Liver (tissue), 9 donors: ENCODE measurements around the gene COP1. TPM values are rescaled to one million over a fixed set of nuclear protein-coding genes. Genes with fewer than 3 reads are reported as not detected.

Experiments
- DNase-seq: peaks from one replicate; pipeline ENCODE4 v3.0.0-alpha.2; 2017; ENCODE audit warnings: low spot score
- H3K27ac ChIP-seq, 2 donors: one replicate each; pipeline ENCODE4 v1.7.0; 2013; ENCODE audit warnings: inconsistent platforms in 2 of 2, low read length in 2 of 2, control low read depth in 1 of 2, low read depth in 1 of 2, mild to moderate bottlenecking in 1 of 2
- H3K27me3 ChIP-seq, 4 donors: one replicate each; pipeline versions ENCODE4 v1.6.1 to v1.7.0; 2013; ENCODE audit warnings: low read length in 3 of 4, inconsistent platforms in 1 of 4, mild to moderate bottlenecking in 1 of 4, moderate library complexity in 1 of 4; ENCODE audit not compliant: control insufficient read depth in 4 of 4, insufficient read depth in 4 of 4
- H3K36me3 ChIP-seq, 4 donors: one replicate each; pipeline versions ENCODE4 v1.6.1 to v1.7.0; 2013; ENCODE audit warnings: low read length in 3 of 4, mild to moderate bottlenecking in 3 of 4, low read depth in 1 of 4, moderate library complexity in 1 of 4; ENCODE audit not compliant: control insufficient read depth in 4 of 4, insufficient read depth in 3 of 4
- H3K4me1 ChIP-seq, 4 donors: one replicate each; pipeline versions ENCODE4 v1.6.1 to v1.7.0; 2013; ENCODE audit warnings: low read length in 3 of 4, mild to moderate bottlenecking in 3 of 4, moderate library complexity in 1 of 4; ENCODE audit not compliant: control insufficient read depth in 4 of 4, insufficient read depth in 4 of 4
- H3K4me3 ChIP-seq, 3 donors: one replicate each; pipeline versions ENCODE4 v1.6.1 to v1.7.0; 2013; ENCODE audit warnings: low read length in 3 of 3, control low read depth in 1 of 3, low read depth in 1 of 3, mild to moderate bottlenecking in 1 of 3
- H3K9ac ChIP-seq, 2 donors: one replicate each; pipeline ENCODE4 v1.7.0; 2013; ENCODE audit warnings: low read length in 2 of 2, mild to moderate bottlenecking in 2 of 2, moderate library complexity in 2 of 2, control low read depth in 1 of 2, low read depth in 1 of 2
- H3K9me3 ChIP-seq, 4 donors: one replicate each; pipeline versions ENCODE4 v1.6.1 to v1.7.0; 2013; ENCODE audit warnings: low read length in 3 of 4; ENCODE audit not compliant: control insufficient read depth in 4 of 4
- EGR1 ChIP-seq, 2 donors: IDR thresholded peaks; 2 replicates each; pipeline ENCODE4 v1.6.1; 2016 to 2018; ENCODE audit warnings: antibody characterized with exemption in 2 of 2, low read depth in 2 of 2
- FOXA1 ChIP-seq: IDR thresholded peaks from 2 replicates; pipeline ENCODE4 v1.6.1; 2016; ENCODE audit warnings: antibody characterized with exemption
- GABPA ChIP-seq, 2 donors: IDR thresholded peaks in 1 of 2; conservative IDR thresholded peaks in 1 of 2; 2 replicates each; pipeline ENCODE4 v1.6.1; 2016; ENCODE audit warnings: antibody characterized with exemption in 2 of 2, mild to moderate bottlenecking in 1 of 2, moderate library complexity in 1 of 2
- HNF4G ChIP-seq: IDR thresholded peaks from 2 replicates; pipeline ENCODE4 v1.6.1; 2016; ENCODE audit warnings: antibody characterized with exemption
- JUND ChIP-seq, 2 donors: IDR thresholded peaks; 2 replicates each; pipeline ENCODE4 v1.6.1; 2016; ENCODE audit warnings: antibody characterized with exemption in 2 of 2
- NR2F2 ChIP-seq: IDR thresholded peaks from 2 replicates; pipeline ENCODE4 v1.6.1; 2016; ENCODE audit warnings: antibody characterized with exemption
- RAD21 ChIP-seq, 2 donors: IDR thresholded peaks; 2 replicates each; pipeline ENCODE4 v1.6.1; 2016; ENCODE audit warnings: antibody characterized with exemption in 2 of 2, mild to moderate bottlenecking in 2 of 2
- REST ChIP-seq: IDR thresholded peaks from 2 replicates; pipeline ENCODE4 v1.6.1; 2016; ENCODE audit warnings: antibody characterized with exemption, mild to moderate bottlenecking
- RXRA ChIP-seq, 2 donors: IDR thresholded peaks; 2 replicates each; pipeline ENCODE4 v1.6.1; 2017 to 2018; ENCODE audit warnings: antibody characterized with exemption in 2 of 2, mild to moderate bottlenecking in 1 of 2
- SP1 ChIP-seq: IDR thresholded peaks from 2 replicates; pipeline ENCODE4 v1.6.1; 2018; ENCODE audit warnings: antibody characterized with exemption, mild to moderate bottlenecking
- TAF1 ChIP-seq: conservative IDR thresholded peaks from 2 replicates; pipeline ENCODE4 v1.6.1; 2016; ENCODE audit warnings: antibody characterized with exemption, mild to moderate bottlenecking
- YY1 ChIP-seq: IDR thresholded peaks from 2 replicates; pipeline ENCODE4 v1.6.1; 2016; ENCODE audit warnings: antibody characterized with exemption, mild to moderate bottlenecking
- ZBTB33 ChIP-seq: IDR thresholded peaks from 2 replicates; pipeline ENCODE4 v1.6.1; 2016; ENCODE audit warnings: antibody characterized with exemption
- WGBS: extraction: QIAGEN DNeasy Blood & Tissue Kit; methylation state at CpG from one replicate; pipeline ENCODE4 v1.1.7; 2013; 5-methylcytosine and 5-hydroxymethylcytosine counted together
- polyA plus RNA-seq, 2 donors: library from polyadenylated mRNA; stranded (reverse) in 1 of 2; unstranded in 1 of 2; fragments of 200-250 nt in 1 of 2; fragments of >200 nt in 1 of 2; fragmentation: Nextera tagmentation in 1 of 2; extraction: Ambion mirVana in 1 of 2; gene quantifications; one replicate each; pipeline versions ENCODE4 v1.2.1 to v1.2.3, GENCODE V29; 2013 to 2015
- total RNA-seq, 2 donors: library from RNA; depleted of rRNA; stranded (reverse); fragments of >200 nt; gene quantifications; one replicate each; pipeline ENCODE4 v1.2.3, GENCODE V29; 2014
- donor health status: healthy.
- donor health status: healthy.
- donor health status: healthy.
- donor health status: healthy.
- donor health status: healthy.

COP1 gene
- total and polyA plus RNA-seq, 4 donors, result 14.7 to 35.7 (median 22.5) TPM

GRCh38 chr1:175914115-175914514, 293.0 kb downstream of the COP1 start:
- no peak for DNase-seq
- Histone ChIP-seq H3K9ac (no peak overlapping the region), H3K27me3 (no peaks in the 10 kb centered on the region), H3K9me3 (peaks cover 0 to 4% (median under 1%) of the 10 kb centered on the region in 4 donors), H3K36me3 (no peaks in the 10 kb centered on the region), H3K27ac (no peak overlapping the region), H3K4me3 (no peak overlapping the region), H3K4me1 (no peaks in the 10 kb centered on the region)
- WGBS, result 90% methylated on average over 2 of the region's 2 CpGs
- no peak for TF ChIP-seq JUND (IDR thresholded peaks at IDR 0.05)
- no peak for TF ChIP-seq SP1
- TF ChIP-seq RAD21 (IDR thresholded peaks at IDR 0.05), result no peak
- TF ChIP-seq REST, result no peak
- TF ChIP-seq ZBTB33, result no peak
- no peak for TF ChIP-seq NR2F2

- no peak overlapping the region for H3K27ac ChIP-seq
- no peak overlapping the region for H3K9ac ChIP-seq
- no peaks in the 10 kb centered on the region for H3K4me1 ChIP-seq
- DNase-seq, result no peak
- TF ChIP-seq REST (no peak), RXRA (IDR thresholded peaks at IDR 0.05) (no peak), EGR1 (IDR thresholded peaks at IDR 0.05; ENCODE audit: low read depth in 2 of 2) (no peak), YY1 (no peak), RAD21 (IDR thresholded peaks at IDR 0.05) (no peak), NR2F2 (no peak), FOXA1 (no peak), TAF1 (no peak), HNF4G (no peak), GABPA (IDR thresholded peaks at IDR 0.05 in 1 of 2, conservative IDR thresholded peaks at IDR 0.05 in 1 of 2) (no peak), SP1 (no peak)
- no peaks in the 10 kb centered on the region for H3K27me3 ChIP-seq
- H3K36me3 ChIP-seq, result no peaks in the 10 kb centered on the region
- H3K9me3 ChIP-seq, result peaks cover 0 to 4% (median under 1%) of the 10 kb centered on the region in 4 donors
- H3K4me3 ChIP-seq, result no peak overlapping the region
- 96% methylated on average over 1 of the region's 1 CpG for WGBS
Observed at GRCh38 chr1:175911138-175911537, 295.9 kb downstream of the COP1 start.
